ENCODE measurements around the gene PUS10.

DNA sequence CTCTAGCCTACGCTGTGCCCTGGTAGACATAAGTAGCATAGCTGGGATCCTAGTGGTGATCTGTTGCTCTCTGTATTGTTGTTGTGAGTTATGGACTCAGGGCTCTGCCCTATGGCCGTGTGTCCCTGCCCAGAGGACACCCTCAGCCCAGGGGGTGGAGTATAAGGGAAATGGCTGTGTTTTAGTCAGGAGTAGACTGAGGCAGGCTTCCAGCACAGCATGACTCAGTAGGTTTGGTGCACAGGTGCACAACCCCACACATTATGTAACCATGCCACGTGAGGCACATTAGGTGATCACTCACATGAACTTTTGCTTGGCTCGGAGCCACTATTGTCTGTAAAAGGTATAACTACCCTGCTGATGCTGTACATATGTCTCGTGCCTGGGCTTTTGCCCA lies 60.4 kb downstream of the PUS10 start:
- no peak for TF ChIP-seq EZH2 (IDR thresholded peaks at IDR 0.05; ENCODE audit: low read depth, low read length, severe bottlenecking)
- no peak for TF ChIP-seq RFX5 (IDR thresholded peaks at IDR 0.05; ENCODE audit: borderline replicate concordance, low read depth, low read length)
- TF ChIP-seq SAP30 (IDR thresholded peaks at IDR 0.05; ENCODE audit: insufficient read depth, insufficient replicate concordance, low read length): no peak
- TF ChIP-seq, protein P1, sequence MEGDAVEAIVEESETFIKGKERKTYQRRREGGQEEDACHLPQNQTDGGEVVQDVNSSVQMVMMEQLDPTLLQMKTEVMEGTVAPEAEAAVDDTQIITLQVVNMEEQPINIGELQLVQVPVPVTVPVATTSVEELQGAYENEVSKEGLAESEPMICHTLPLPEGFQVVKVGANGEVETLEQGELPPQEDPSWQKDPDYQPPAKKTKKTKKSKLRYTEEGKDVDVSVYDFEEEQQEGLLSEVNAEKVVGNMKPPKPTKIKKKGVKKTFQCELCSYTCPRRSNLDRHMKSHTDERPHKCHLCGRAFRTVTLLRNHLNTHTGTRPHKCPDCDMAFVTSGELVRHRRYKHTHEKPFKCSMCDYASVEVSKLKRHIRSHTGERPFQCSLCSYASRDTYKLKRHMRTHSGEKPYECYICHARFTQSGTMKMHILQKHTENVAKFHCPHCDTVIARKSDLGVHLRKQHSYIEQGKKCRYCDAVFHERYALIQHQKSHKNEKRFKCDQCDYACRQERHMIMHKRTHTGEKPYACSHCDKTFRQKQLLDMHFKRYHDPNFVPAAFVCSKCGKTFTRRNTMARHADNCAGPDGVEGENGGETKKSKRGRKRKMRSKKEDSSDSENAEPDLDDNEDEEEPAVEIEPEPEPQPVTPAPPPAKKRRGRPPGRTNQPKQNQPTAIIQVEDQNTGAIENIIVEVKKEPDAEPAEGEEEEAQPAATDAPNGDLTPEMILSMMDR (IDR thresholded peaks at IDR 0.05; ENCODE audit: control extremely low read depth in 1 of 3, insufficient read depth in 1 of 3, low read depth in 1 of 3, low read length in 3 of 3): no peak
- no peak for TF ChIP-seq EGR1 (IDR thresholded peaks at IDR 0.05; ENCODE audit: borderline replicate concordance, low read depth, low read length)
- no peak for TF ChIP-seq TAF1 (IDR thresholded peaks at IDR 0.05; ENCODE audit: low read depth, low read length)
- TF ChIP-seq, protein P2, sequence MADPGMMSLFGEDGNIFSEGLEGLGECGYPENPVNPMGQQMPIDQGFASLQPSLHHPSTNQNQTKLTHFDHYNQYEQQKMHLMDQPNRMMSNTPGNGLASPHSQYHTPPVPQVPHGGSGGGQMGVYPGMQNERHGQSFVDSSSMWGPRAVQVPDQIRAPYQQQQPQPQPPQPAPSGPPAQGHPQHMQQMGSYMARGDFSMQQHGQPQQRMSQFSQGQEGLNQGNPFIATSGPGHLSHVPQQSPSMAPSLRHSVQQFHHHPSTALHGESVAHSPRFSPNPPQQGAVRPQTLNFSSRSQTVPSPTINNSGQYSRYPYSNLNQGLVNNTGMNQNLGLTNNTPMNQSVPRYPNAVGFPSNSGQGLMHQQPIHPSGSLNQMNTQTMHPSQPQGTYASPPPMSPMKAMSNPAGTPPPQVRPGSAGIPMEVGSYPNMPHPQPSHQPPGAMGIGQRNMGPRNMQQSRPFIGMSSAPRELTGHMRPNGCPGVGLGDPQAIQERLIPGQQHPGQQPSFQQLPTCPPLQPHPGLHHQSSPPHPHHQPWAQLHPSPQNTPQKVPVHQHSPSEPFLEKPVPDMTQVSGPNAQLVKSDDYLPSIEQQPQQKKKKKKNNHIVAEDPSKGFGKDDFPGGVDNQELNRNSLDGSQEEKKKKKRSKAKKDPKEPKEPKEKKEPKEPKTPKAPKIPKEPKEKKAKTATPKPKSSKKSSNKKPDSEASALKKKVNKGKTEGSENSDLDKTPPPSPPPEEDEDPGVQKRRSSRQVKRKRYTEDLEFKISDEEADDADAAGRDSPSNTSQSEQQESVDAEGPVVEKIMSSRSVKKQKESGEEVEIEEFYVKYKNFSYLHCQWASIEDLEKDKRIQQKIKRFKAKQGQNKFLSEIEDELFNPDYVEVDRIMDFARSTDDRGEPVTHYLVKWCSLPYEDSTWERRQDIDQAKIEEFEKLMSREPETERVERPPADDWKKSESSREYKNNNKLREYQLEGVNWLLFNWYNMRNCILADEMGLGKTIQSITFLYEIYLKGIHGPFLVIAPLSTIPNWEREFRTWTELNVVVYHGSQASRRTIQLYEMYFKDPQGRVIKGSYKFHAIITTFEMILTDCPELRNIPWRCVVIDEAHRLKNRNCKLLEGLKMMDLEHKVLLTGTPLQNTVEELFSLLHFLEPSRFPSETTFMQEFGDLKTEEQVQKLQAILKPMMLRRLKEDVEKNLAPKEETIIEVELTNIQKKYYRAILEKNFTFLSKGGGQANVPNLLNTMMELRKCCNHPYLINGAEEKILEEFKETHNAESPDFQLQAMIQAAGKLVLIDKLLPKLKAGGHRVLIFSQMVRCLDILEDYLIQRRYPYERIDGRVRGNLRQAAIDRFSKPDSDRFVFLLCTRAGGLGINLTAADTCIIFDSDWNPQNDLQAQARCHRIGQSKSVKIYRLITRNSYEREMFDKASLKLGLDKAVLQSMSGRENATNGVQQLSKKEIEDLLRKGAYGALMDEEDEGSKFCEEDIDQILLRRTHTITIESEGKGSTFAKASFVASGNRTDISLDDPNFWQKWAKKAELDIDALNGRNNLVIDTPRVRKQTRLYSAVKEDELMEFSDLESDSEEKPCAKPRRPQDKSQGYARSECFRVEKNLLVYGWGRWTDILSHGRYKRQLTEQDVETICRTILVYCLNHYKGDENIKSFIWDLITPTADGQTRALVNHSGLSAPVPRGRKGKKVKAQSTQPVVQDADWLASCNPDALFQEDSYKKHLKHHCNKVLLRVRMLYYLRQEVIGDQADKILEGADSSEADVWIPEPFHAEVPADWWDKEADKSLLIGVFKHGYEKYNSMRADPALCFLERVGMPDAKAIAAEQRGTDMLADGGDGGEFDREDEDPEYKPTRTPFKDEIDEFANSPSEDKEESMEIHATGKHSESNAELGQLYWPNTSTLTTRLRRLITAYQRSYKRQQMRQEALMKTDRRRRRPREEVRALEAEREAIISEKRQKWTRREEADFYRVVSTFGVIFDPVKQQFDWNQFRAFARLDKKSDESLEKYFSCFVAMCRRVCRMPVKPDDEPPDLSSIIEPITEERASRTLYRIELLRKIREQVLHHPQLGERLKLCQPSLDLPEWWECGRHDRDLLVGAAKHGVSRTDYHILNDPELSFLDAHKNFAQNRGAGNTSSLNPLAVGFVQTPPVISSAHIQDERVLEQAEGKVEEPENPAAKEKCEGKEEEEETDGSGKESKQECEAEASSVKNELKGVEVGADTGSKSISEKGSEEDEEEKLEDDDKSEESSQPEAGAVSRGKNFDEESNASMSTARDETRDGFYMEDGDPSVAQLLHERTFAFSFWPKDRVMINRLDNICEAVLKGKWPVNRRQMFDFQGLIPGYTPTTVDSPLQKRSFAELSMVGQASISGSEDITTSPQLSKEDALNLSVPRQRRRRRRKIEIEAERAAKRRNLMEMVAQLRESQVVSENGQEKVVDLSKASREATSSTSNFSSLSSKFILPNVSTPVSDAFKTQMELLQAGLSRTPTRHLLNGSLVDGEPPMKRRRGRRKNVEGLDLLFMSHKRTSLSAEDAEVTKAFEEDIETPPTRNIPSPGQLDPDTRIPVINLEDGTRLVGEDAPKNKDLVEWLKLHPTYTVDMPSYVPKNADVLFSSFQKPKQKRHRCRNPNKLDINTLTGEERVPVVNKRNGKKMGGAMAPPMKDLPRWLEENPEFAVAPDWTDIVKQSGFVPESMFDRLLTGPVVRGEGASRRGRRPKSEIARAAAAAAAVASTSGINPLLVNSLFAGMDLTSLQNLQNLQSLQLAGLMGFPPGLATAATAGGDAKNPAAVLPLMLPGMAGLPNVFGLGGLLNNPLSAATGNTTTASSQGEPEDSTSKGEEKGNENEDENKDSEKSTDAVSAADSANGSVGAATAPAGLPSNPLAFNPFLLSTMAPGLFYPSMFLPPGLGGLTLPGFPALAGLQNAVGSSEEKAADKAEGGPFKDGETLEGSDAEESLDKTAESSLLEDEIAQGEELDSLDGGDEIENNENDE (IDR thresholded peaks at IDR 0.05; ENCODE audit: insufficient replicate concordance, low read length): no peak
- TF ChIP-seq YY1 (IDR thresholded peaks at IDR 0.05; ENCODE audit: low read depth, low read length): no peak
- TF ChIP-seq POLR2A (IDR thresholded peaks at IDR 0.05; ENCODE audit: control extremely low read depth in 1 of 2, low read depth in 2 of 2, low read length in 2 of 2): no peak
